GM21367 (cell line): ENCODE results near the gene FBXW11.
"Not testable (repeated sequence)": the region's sequence is repeated elsewhere in the genome, so short reads cannot be mapped to it uniquely, and the experiment has no call there.

Experiments
- ATAC-seq: cut with Tn5 transposase; IDR thresholded peaks from one replicate; pipeline ENCODE4 v1.9.1; 2021; ENCODE audit not compliant: unreplicated experiment

FBXW11 gene

DNA sequence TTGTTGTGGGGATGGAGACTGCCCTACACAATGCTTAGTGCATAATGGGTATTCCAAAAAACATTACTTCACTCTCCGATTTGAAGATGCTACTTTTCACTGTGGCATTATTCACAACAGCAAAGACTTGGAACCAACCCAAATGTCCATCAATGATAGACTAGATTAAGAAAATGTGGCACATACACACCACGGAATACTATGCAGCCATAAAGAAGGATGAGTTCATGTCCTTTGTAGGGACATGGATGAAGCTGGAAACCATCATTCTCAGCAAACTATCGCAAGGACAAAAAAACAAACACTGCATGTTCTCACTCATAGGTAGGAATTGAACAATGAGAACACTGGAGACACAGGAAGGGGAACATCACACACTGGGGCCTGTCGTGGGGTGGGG is 90.7 kb downstream of the FBXW11 start:
- not testable (repeated sequence) for ATAC-seq

DNA sequence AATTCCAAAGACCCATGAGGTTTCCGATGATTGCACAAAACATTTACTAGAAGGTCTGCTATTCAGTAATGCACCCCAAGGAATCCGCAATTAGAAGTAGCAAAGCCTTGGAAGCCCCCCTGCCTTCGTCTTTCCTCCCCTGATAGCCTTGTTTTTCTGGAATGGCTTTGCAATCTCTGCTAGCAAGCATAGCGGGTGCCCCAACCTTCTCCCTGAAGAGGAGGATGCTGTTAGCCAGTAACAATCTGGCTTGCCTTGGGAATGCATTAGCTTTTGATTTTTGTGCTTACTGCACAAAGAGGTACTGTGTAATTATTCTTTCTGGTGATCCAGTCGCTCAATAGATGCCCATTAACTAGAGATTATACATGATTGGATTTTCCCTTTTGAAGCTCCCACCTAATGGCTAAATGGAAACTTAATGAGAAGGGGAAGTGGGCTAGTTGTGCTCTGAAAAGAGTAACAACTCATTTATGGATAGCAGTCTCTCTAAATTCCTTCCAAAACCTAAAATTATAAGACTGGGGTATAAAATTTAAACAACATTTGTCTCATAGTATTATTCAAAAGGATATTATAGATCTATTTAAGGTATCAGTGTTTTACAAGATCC is 91.6 kb downstream of the FBXW11 start:
- ATAC-seq: no peak

DNA sequence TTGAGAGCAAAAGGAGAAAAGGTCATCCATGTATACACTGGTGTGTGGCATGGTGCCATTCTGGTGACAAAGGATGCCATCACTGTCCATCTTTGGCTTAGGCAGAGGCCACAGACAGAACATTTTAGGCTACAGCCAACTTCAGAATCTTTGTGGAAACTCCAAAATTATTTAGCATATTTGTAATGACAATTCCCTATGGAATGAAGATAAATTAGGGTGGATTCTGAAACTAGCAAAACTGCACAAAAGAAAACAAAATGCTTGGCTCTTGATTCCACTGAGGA is 92.5 kb downstream of the FBXW11 start:
- no peak for ATAC-seq

DNA sequence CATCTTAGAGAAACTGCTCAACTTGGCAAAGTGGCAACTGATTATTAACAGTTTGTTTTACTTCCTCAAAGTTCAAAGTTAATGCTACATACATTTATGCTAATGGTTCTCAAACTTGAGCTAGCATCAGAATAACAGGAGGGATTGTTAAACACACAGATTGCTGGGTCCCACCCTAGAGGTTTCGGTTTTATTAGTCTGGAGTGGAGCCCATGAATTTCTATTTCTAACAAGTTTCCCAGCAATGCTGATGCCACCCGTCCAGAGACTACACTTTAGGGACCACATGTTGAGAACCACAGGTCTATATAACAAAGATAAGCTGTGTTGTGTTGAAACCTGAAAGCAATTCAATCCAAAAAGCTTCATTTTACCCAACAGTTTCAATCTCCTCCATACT is 95.3 kb downstream of the FBXW11 start:
- no peak for ATAC-seq

DNA sequence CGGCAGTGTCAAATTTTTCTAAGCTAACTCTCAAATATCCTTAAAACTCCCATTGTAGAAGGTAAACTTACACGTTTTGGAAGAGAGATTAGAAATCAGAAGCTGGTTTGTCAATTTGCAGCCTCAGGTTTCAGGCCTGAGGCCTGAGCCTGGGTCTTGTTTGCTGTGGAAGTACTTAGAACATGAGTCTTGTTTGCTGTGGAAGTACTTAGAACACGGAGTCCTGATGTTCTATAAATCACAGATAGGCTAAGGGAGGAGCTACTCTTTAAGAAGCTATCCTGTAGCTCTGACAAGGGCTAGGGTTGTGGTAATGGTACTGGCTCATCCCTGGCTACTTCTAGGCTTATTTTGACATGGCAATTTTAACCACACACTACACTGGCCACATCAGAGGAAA is 97.8 kb downstream of the FBXW11 start:
- no peak for ATAC-seq

DNA sequence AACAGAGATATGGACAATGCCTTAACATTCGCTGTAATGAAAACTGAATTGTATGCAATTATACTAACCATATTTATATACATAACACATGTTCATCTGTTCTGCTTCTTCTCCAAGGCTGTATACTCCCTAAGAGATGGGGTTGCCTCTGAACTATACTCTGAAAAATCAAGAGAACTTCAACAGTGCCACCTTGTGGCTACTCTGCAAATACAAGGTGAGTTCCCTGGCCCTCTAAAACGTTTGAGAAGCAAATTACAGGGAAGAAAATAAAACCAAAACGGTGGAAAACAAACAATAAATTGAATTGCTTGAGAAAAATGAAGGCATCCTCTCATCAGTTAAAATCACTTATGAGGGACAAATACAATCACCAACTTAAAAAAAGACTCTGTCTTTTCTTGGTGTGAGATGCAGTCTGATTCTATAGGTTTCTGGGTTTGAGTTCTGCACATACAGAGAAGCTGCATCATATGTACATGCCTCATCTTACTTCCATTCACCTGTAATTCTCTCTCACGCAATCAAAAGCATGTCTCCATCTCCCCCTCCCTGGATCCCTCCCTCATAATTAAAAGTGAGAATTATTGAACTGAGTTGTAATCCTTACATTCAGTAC is 98.6 kb downstream of the FBXW11 start:
- peak; percentile 47 for ATAC-seq

DNA sequence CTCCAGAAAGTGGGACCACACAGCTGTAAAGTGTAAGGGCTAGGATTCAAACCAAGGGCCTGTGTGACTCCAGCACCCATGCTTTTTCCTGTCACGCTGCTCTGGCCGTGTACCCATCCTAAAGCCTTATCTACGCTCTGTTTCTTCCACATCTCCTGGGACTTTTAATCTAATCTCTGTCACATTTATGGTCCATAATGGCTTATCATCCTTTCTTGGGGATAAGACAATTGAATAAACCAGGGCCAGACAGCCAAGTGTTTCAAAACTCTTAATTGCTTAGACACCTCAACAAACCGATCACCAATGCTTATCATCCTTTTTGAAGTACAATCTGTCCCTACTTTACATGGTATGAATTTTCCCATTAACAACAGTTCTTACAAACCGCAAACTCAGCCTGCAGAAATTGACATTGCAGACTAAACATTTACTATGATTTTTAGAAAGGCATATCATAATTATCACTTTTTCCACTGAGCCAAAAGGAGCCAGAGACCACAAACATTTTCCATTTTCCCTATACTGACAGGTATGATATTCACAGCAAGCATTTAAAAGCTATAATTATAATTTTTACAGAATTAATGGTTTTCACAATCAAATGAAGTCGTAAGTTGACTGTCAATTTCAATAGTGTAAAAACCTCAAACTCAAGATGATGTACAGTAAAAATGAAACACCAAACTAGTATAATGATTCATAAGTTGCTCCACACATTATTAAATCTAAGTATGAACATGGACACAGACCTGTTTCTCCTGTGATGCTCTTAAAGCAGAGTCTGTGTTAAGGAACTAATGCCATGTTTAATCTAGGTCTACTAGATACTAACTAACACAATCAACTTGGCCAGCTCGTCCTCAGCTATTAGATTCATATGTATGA is 99.5 kb downstream of the FBXW11 start:
- ATAC-seq: no peak

DNA sequence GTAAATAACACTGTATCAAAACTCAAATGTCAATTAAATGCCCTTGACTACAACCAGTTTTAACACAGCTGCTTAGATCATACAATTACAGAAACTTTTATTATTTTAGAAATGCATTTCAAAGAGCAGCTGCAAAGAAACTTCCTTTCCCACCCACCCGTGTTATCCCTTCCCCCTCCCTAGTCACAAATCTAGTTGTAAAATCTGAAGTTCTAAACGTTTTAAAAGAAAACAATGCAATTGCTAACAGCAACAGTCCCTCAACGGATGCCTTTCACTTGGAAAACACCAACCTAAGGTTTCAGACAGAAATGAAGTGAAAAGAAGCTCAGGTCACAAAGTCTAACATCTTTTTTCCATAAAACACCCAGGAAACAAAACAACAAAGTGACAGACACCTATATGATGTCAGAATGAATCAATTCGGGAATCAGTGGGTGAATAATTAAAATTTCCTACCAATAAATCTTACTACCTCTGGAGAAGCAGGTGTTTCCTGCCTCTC is 100.3 kb downstream of the FBXW11 start:
- no peak for ATAC-seq

DNA sequence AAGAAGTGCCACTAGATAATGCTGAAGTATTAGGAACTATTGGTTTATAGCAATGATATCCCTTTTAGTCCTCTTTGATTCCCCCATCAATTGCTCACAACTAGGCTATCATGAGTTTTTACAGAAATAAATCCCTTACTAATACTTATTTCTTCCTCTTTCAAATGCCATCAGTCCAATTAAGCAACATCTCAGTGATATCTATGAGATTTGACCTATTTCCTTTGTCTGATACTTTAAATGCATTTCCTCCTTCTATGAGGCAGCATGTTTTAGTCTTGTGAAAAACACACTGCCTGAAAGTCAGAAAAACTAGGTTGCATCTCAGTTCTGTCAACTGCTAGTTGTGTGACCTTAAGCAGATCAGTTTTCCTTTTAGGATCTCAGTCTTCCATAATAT is 101.6 kb downstream of the FBXW11 start:
- no peak for ATAC-seq

DNA sequence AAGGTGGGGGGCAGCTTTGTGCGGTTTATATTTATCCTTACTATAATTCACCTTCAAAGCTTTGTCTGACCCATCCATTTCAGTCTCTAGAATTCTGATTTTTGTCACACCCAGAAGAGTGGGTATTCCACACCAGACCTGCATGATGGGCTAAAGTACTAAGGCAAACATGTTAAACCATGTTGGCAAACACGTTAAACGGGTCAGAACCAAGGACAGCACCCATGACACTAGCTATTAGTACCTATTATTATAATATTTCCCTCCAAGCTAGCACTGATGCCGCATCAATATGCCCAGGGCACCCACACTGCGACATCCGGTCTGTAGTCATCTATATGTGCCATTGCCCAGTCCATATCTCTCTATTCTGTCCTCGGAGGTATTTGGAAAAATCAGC is 104.7 kb downstream of the FBXW11 start:
- ATAC-seq: no peak

DNA sequence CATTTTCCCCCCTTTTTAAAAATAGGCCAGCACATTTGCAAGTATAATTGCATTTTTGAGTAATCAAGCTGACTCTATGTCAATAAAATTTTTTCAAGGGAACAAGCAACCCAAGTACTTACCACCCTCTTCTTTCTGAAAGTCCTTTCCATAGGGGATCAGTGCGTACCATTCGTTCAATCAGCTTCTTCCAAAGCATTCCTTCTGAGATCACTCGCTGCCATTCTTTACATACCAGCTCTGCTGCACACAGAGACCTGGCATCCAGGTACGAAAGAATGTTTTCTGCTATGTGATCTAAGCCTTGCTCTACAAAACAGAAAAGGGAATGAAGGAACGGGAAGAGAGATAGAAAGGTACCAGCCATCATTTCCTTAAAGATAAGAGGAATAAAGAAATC is 106.6 kb downstream of the FBXW11 start:
- no peak for ATAC-seq

DNA sequence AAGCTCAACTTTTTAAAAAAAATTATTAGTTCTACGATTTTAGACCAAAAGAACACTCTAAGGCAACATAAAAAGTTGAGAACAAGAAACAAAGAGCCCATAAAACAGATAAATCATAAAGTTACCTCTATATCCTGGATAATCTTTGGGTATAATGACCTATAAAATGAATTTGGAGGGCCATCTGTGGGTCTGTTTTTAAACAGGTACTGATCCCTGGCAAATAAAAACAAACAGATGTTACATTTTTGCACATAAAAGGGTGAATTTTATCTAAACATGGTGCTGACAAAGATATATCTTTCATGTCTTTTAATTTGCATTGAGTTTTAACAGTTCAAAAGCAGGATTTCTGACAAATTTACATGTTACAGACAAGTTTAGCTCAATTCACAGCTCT is 107.6 kb downstream of the FBXW11 start:
- no peak for ATAC-seq

DNA sequence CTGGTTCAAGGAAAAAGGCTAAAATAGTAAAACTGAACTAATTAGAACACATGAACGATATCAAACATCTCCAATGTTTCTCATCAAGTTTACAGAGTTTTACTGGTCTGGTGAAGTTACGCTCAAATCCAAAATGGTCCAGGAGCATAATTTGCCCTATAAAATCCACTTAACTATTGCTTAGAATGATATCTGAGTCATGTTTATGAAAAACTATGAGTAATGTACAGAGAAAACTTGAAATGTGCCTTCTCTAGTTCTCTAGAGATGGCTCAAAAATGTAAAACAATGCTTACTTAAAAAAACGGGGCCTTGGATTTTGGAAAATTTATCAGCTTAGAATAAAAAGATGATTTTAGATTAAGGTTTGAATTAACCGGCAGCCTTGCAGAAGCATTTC is 108.1 kb downstream of the FBXW11 start:
- ATAC-seq: no peak

DNA sequence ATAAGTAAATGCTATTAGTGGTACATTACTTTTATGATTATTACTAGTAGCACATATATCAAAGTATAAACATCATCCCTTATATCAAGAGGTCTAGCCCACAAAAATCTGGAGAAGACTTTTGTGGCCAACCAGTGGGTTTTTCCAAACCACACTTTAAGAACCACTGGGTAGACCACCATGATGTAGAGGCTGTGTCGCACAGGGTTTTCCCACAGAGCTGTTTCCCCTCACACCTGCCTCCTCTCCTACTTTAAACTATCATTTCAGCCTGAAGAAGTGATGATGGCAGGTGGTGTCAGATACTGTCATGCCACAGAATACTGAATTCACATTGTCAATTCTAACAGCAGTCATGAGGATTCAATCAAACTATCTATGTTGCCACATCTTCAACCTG is 109.2 kb downstream of the FBXW11 start:
- no peak for ATAC-seq

DNA sequence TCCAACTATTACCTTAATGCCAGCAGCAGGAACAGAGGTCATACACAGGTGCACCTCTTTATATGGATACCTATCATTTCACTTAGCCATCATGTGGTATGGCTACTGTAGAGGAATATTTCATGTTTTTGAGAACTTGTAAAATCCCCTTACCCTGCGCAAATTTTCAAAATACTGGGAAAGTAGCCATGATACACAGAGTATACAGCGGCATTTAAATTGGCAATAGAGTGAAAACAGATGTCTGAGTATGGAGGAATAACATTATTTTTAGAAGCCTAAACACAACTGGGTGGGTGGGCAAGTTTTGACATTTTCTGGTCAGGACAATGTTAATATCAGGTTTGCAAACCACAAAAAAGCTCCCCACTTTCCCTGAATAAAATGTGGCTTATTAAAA is 111.4 kb downstream of the FBXW11 start:
- no peak for ATAC-seq

DNA sequence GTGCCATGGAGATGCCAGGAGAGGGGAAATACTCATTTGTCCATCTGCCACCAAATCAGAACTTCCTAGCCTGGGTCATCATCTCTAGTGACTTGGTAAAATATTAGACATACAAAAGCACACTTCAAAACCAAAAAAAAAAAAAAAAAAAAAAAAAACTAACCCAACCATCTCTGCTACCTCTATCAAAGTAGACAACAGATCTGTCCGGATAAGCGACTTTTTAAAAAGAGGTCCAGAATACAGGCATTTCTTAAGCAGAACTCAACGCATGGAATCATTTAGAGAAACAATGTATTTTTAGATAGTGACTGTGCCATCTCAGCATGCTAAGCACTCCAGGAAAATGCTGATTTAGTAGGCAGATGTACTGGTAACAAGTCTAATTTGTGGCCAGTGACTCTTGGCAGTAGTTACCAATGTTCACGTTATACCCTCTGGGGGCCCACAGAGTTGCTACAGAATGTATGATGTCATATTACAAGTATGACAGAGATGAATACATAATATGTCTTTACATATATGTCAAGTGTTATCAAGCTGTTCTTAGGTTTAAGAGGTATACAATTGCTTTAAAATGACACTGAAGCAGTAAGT is 113.0 kb downstream of the FBXW11 start:
- ATAC-seq: no peak

DNA sequence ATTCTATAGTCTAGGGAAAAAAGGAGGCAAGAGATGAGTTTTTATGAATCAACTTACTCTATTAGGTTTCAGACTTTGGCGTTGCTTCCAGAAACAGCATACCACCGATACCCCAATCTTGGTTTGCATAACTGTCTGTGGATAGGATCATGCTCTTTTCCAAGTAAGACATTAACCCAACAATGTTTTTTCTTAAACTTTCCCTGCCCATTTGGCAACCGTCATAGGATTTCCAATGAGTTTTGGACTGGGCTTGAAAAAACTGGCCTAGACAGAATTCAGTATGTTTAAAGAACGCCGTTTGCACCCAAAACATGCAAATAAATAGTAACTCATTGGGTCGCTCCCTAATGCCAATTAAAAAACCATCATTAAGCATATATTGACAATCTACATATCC is 114.8 kb downstream of the FBXW11 start:
- no peak for ATAC-seq

DNA sequence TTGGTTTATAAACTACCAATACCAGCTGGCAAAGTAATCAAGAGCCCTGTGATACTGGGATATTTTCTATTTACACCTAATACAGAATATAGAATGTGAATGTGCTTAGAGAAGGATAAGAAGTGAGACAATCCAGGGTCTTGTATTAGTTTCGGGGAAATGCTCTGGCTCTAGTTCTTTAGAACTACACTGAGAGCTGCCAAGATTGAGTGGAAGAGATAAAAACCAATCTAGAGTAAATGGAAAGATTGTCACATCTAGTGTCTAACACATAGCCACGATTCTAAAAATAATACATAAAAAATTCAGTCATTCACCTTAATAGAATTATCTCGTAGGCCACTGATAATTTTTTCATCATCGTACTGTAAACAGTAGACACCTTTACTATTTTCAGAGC is 115.3 kb downstream of the FBXW11 start:
- no peak for ATAC-seq

DNA sequence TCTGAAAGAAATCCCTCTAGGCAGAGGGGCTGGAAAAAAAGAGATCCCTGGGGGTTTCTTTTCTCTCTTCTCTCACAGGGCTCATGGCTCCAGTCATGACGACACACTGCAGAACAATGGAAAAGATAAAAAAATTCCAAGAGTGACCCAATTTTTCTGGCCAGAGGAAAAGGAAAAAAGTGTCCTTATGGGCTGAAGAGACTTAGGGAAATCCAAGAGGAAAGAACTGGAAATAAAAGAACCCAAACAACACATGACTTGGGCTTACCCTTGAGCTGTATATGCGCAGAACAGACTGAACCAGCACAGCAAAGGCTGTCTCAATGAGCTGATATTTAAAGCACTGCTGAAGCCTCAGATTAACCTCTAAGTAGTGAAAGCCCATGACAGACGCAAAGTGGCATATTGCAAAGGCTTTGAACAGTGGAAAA is 118.4 kb downstream of the FBXW11 start:
- ATAC-seq: no peak

DNA sequence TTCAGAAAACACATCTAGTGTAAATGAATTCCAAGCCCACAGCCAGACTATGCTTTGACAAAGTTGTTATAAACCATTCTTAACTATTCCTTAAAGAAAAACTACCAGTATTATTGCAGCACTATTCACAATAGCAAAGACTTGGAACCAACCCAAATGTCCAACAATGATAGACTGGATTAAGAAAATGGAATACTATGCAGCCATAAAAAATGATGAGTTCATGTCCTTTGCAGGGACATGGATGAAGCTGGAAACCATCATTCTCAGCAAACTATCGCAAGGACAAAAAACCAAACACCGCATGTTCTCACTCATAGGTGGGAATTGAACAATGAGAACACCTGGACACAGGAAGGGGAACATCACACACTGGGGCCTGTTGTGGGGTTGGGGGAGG is 120.4 kb downstream of the FBXW11 start:
- ATAC-seq: not testable (repeated sequence)

DNA sequence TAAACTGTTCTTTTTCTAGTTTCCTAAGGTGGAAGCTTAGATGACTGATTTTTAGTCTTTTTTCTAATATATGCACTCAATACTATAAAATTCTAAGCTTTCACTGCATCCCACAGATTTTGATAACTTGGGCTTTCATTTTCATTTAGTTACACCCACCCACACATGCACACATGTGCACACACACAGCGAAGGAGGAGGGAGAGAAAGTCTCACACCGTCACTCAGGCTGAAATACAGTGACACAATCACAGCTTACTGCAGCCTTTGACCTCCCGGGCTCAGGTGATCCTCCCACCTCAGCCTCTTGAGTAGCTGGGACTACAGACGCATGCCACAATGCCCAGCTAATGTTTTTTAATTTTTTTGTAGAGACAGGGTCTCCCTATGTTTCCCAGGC is 124.3 kb downstream of the FBXW11 start:
- ATAC-seq: no peak

DNA sequence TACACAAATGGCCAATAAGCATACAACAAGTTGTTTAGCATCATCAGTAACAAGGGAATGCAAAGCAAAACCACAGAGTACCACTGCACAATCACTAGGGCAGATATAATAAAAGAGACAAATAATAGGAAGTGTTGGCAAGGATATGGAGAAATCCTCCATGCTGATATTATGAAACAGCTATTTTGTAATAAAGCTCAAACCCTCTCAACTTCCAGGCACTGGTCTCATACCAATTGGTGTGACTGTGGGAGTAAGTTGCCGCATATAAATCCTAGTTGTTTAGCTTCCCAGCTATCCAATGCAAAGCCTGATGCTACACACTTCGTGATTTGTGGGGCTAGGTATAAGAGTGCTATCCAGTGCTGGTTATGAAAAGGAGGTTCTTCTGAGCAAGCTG is 132.2 kb downstream of the FBXW11 start:
- no peak for ATAC-seq
